ENCODE data around the gene LHX5.

LHX5 gene

DNA sequence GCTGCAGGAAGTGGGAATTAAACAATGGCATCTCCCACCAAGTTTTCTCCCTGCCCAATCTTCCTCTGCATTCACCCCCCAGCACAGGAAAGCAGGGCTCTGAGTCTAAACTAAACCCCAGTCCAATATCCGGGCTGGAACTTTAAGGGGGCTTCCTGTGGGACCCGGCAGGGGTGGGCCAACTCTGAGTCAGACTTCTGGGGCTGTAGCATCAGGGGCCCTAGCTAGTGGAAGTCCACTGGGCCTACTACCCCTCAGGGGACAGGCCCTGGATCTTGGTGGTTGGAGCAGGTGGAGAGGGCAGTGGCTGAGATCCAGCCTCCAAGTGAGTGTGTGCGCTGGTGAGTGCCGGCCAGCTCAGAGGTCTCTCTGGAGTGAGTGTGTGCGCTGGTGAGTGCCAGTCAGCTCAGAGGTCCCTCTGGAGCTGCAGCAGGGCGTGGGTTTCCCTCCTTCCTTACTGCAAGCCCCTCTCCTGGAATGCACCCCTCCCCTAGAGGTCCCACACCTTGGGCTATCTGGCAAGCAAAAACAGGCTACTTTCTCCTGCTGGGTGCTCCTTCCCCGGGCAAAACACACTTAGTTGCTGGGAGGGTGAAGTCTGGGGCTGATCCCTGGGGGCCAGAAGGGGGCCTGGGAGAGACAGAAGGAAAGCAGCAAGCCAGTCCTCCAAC is 5.6 kb upstream of the LHX5 start:
- DNase-seq: no peak

DNA sequence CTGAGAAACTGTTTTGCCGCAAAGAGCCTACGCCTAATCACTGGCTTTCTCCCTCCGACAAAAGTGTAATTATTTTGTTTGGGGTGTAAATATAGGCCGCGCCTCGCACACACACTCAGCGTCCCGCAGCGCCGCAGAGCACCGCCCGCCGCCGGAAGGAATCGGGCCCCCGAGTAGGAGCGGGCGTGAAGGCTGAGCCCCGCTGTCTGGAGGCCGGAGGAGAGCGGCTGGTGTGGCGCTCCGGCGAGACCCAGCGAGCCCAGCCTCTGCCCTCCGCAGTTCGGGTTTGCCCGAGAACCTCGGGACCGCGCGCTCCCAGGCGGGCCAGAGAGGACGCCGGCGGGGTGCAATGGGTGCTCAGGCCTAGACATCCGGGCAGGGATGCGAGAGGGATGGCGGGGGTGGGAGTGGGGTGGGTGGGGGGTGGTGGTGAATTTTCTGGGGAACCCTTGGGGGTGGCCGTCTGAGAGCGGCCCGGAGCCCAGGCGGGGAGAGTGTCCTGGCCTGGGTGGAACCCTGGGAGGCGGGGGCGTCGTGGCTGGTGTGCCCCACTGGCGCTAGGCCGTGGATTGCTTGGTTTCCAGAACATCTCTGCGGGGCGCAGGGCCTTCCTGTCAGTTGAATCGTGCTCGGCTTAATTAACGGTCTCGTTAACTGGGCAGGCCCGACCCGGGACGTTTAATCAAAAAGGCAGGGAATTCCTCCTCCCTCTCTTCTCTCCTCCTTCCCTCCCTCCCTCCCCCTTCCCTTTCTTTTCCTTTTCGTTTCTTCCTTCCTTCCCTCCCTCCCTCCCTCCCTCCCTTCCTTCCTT is 4.7 kb upstream of the LHX5 start:
- DNase-seq: no peak

DNA sequence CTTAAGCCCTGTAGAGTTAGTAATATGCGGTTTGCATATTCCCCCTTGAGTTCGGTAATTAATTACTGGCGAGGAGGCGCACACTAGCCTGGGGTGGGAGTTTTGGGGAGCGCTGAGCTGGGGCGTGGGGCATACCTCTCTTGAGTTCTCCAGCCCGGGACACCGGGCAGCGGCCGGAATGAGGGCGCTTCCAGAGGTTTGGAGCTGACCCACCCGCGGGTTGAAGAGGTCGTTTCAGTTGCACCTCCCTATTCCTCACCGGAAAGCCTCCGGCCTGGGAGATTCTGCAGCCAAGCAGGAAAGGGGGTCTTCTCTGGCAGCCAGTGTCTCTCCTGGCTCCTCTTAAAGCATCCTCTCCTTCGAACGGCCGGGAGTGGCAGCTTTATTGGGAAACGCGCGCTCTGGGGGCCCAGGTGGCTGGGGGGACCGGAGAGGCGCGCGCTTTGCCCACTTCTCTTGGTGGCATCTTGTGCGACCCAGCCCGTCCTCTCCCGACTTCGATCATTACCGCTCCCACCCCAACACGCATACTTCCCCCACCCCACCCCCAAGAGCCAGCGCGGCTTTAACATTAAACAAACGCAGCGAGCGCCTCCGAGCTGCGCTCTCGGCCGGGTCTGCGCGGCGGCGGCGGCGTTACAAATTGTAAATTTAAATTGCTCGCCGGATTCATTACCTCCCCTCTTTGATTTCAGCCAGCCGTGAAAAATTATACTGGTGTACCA is 3.9 kb upstream of the LHX5 start:
- DNase-seq: no peak

DNA sequence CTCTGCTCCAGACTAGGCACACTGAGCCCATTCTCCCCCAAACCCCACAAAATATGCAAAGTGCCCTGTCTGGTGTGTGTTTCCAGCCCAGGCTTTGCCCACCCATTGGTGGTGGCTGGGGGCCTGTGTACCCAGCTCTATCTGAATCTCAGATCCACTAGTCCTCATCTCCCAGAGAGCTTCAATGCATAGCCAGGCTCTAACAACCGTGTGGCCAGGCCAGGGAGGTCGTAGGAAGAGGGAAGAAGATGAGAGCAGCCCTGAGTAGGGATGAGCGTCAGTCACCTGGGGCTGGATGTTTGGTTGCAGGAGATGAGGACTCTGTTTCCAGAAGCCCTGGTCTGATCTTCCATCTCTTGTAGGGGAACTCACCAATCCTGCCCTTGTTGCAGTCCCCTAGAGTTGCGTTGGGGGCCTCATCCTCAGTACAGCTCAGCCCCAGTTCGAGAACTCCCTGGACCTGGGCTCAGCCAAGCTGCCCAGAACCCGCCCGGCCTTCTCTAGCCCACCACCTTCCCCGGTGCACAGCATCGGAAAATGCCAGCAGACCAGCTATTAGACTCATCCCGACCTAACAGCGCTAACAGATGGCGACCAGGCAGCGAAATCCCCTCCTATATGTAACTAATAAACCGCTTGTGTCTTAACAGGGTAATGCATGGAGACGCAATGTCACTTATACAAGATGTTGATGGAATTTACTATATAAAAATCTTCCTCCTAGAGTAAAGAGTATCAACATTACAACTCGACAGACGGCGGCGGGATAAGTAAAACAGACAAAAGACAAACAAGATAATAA is 3.2 kb upstream of the LHX5 start:
- DNase-seq: no peak

DNA sequence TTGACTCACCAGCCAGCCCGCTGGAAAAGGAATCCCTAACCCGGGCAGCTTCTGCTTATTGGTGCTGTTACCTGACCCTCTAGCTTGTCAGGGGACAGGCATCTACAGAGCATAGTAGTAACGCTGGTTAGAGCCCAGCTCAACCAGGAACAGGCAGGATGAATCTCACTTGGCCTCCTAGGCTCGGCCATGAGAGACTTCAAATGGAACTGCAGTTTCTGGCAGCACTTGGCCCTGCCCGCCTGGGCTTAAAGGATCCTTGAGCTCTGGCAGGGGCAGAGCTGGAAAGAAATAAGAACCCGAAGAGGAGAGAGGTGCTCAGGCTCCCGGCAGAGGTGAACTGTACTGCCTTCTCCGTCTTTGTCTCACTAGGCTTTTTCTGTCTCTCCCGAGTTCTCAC is 2.3 kb upstream of the LHX5 start:
- DNase-seq: no peak

DNA sequence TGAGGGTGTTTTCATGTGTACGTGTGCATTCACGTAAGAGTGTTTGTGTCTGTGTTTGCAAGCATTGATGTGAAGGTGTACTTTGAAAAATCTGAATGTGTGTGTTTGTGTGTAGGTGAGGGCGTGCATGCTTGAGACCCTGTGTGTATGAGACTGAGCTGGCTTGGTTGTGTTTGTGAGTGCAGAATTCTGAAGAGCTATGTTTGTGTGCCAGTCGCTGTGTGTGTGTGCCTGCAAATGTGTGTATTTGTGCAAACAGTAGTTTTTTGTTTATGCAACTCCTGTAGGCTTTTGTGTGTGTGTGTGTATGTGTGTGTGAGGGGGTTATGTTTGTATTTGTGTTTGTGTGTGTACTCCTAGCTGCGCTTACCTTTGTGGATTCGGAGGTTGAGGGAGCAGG is 1.7 kb upstream of the LHX5 start:
- DNase-seq: no peak

DNA sequence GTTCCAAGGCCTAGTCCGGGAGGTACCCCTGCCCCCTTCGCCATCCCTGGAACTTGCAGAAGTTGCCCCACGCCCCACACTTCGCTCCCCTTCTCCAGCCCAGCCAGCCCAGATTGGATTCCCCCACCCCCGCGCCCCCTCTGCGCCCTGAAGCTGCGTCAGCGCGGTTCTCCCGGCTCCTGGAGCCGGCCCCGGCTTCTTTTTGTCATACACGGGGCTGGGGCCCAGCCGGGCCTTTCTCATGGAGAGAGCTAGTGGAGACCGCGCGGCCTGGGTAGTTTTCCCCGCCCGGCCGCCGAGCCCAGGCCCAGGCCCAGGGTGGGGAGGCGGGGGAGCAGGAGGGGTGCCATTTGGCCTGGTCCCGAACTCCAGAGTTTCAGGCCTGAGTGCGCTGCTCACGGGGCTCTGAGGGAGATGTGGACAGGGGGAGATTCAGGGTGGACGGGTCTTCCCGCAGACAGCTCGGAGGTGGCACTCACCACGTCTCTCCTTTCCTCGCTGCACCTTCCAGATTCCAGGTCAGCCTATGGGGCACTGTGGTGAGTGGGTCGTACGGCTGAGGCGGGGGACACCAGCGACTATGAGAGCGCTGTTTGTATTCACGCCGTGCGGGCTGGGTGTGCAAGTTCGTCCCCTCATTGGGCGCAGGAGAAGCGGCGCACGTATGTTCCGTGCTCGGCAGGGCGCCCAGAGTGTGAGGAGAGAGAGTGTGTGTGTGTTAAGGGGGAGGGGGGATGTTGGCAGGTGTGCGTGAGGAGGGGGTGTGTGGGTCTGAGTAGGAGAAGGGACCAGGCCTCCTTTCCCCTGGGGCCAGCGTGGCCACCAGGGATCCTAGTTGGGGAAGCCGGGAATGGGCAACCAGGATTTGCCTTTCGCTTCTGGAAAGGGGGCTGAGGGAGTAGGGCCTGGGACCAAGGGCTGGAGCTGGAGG is 785 bp upstream of the LHX5 start:
- DNase-seq: no peak

DNA sequence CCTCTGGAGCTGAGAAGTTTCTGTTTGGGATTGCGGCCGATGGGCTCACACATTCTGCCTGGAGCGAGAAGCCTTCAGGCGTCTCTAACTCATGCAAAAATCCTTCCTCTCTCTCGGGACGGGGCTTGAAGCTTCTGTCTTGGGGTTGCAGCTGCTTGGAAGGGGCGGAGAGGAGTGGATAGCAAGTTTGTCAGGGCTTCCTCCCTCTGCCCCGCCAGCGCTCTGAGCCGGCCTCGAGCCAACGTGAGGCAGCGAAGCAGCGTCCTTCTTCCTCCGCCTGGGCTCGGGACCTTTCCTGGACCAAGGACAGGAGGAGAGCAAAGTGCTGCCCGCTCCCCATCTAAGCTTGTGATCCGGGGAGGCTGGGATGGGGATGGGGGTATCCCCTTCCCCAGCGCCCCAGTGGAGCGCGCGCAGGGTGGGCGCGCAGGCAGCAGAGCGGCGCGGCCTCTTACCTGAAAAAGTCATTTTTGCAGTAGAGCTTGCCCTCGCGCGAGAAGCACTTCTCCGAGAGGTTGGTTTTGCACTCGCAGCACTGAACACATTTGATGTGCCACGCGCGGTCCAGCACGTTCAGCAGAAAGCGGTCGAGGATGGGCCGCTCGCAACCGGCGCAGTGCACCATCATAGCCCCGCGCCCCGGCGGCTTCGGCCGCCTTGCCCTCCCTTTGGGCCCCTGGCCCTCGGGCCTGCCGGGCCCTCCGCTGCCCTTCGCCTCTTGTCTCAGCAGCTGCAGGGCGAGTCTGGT is 626 bp downstream of the LHX5 start:
- no peak for DNase-seq

DNA sequence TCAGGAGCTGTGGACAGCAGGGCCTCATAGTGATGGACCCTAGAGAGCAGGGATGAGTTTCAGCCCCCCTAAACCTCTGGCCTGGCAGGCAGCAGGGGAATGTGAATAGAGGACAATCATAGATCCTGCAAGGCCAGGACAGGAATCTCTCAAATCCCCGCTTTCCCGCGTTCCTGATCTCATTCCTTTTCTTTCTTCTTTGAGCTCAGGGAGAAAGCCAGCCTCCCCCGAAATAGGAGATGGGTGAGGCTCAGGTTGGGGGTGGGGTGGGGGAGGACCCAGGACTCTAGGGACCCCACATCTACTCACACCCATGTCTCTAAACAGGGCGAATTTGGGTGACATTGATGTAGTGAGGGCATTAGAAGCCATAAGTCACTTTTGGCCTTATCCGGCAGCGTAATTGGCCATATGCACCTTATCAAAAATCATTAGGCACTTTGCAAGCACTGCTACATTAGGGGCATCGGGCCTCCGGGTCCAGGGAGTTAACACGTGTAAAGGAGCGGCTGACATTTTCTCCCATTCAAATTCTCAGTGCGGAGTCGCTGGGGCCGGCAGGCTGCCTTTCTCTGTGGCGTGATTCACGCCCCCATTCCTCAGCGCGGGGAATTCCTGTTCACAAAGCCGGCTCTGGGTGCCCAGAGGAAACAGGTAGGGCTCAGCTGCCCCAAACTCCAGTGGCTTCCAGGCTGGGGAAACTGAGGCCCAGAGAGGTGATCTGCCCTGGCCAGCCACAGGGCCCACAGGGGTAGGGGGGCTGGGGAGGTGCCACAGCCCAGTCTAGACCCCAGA is 1.5 kb downstream of the LHX5 start:
- no peak for DNase-seq

DNA sequence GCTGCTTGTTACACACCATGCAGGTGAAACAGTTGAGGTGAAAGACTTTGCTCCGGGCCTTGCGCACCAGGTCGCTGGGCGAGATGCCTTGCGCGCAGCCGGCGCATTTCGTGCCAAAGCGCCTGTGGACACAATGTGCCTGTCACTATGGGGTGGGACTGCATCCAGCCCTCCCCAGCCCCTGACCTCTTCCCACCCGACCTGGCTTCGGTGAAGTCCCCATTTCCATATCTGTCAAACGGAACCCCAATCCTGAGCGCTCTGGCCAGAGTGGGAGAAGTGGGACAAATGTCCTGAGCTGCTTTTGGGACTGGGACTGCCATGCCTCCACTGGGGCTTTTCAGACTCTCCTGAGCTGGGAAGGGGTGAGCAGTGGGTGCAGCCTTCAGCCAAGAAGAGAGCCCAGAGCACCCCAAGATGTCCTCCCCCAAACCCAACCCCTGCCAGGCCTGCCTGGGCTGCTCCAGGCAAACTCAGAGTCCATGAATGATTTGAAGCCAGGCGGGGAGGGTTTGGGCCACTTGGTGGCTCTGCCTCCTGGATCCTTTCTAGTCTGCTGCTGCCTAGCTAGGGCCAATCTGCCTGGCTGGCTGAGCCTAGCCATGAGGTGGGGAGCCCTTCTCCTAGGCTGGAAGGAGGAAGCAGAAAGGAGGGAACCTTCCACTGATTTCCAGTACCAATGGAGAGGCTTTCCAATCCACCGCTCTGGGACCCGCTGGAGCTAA is 2.3 kb downstream of the LHX5 start:
- DNase-seq: no peak

DNA sequence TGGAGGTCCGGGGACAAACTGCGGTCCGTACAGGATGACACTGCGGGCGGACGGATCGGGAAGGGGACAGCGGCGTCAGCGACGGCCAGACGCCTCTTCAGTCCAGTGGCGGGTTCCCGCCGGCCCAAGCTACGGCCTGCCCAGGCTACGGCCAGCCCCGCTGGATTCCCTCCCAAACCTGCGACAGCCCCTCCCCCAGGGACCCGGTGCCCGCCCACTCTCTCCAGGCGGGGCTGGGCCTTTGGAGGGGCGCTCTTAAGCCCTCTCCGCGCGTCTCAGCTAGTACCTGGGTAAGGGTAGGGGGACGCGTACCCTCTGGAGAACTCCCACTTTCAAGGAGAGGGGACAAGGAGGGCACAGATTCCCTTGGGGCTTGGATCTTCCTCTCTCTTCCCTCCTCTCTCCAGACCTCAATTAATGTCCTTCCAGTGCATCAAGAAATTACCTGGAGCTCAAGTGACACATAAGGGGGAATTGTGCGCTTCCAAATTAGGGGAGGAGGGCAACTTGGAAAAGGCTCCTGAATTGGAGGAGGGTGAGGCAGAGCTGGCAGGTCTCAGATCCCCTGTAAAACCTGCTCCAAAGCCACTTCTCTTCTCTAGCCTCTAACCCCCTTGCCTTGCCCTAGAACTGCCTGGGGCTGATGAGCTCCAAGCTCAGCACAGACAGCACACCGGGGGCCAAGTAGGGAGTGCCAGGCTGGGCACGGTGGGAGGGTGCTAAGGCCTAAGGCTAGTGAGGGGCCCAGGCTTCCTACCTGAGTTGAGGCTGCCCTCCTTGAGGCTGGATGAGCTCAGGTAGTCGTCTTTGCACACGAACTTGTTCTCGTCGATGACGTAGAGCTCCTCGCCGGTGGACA is 3.1 kb downstream of the LHX5 start:
- DNase-seq: no peak

DNA sequence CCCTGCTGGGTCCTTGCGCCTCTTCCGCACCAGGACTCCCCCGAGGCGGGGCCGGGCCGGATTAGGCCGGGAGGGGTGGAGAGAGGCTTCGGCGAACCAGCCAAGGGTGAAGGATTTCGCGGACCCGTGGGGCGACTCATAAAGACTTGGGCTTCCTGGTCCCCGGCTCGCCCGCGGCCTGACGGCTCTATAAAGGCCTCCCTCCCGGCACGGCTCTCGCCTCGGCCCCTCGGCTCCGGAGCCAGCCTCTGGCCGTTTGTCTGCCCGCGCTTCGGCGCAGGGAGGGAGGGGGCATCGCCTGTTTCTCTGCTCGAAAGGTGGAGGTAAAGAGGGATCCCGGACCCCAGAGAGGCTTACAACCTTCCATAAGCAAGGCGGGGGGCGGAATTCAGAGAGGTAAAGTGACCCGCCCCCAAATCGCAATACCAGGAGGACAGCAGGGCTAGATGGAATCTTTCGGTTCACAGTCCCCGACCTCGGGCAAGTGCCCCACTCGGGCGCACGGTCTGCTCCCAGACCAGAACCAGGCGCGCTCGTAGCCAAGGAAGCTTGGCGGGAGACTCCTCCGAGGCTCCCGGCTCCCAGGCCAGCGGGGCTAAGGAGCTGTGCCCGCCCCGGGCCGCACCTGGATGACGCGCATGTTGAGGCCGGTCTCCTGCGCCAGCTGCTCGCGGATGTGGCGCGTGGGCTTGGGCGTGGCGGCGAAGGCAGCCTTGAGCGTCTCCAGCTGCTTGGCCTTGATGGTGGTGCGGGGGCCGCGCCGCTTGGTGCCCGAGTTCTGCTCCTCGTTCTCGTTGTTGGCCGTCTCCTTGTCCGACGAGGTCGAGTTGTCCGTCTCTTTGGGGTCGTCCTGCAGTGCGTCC is 3.9 kb downstream of the LHX5 start:
- DNase-seq: no peak

DNA sequence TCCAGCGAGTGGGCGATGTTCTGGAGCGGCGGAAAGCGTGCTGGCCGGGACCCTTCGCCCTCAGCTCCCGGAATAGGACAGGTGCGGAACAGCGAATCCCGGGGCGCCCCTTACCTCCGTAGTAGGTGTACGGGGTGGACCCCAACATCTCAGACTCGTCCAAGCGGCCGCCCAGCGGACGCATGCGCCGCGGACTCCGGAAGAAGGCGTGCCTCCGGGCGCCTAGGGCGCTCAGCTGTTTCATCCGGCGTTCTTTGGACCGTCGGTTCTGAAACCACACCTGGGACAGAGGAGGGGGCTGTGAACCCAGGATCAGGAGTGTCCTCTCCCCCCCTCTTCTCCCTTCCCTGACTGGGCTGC is 4.5 kb downstream of the LHX5 start:
- DNase-seq: no peak

DNA sequence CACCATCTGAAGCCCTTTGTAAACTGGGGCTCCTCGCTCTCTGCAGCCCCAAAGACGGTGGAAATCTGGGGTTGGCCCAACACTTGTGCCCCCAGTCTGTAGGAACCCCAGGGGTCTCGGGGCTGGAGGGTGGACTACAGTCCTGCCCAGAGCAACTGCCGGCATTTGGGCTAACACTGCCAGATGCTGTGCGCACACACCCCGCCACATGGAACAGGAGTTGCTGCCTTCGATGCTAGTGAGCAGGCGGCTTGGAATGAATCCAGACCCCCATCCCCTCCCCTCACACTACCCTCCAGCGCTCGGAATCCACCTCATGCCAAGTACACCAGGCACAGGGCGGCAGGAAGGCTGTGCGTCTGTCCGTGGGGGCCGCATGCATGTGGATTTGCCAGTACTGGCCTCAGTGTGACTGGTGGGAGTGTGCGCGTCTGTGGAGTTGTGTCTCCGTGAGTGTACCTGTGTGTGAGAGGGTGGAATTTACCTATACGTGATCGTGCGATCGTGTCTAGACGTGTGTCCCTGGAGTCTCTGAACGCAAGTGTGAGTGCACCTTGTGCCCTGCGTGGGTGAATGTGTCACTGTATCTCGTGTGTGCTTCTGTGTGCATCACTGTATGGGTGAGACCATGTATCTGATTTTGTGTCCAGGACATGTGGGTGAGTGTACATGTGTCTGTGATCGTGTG is 5.1 kb downstream of the LHX5 start:
- DNase-seq: no peak

DNA sequence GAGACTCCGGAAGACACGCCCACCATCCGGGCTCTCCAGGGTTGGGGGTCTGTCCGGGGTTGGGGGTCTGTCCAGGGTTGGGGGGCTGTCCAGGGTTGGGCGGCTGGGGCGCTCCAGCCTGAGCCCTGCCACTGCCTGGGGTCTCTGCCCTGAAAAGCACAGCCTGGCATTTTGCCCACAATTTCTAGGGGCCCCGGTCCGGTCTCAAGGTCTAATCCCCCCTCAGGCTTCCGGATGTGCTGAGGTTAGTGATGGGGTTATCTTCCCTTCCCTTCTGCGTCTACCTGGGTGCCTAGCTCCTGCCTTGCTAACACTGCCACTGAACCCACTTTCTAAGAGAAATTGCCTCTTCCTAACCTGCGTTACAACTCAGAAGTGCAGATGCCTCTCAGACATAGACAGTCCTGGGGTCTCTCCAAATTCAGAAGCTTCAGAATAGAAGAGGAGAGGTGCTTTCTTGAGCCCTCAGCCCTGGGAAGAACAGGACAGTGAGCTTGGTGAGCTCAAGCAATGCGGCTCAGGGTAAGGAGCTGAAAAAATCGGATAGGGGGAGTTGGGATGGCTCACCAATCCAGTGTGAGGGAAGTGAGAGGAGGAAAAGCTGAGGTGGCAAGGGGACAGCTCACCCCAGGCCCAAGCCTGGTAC is 5.7 kb downstream of the LHX5 start:
- DNase-seq: no peak

All from CD4-positive, alpha-beta T cell treated with Interleukin-15 for 1 hour (primary cell).